Endothelial cell of umbilical vein (primary cell): ENCODE data around the gene USP47. TPM values are rescaled to one million over a fixed set of nuclear protein-coding genes. Genes with fewer than 3 reads are reported as not detected.

Experiments used
- BruUV-seq: library from RNA; stranded (reverse); fragments of 400-500 nt; replicated peaks from 2 replicates; lab custom pipeline; 2021; lab: Mats Ljungman, UMichigan
- CTCF ChIA-PET: fragments of 300-600, 350-600 bp; sonication (Branson Sonifier 250); formaldehyde crosslinking; loops from one replicate; lab custom pipeline; 2021; ENCODE audit warnings: antibody characterized with exemption, inconsistent platforms; lab: Charles Lee
- POLR2A ChIA-PET: fragments of 300-600, 350-600 bp; sonication (Branson Sonifier 250); formaldehyde crosslinking; loops from one replicate; lab custom pipeline; 2021; ENCODE audit warnings: antibody characterized with exemption, inconsistent platforms; lab: Charles Lee
- DNase-seq: peaks from one replicate; pipeline ENCODE4 v3.0.0-alpha.2; 2011; ENCODE audit warnings: low read depth, low spot score
- FAIRE-seq: peaks from 2 replicates; lab custom pipeline; 2011; peaks lifted over from hg19 to GRCh38; lab: Jason Lieb, UNC
- H2AFZ ChIP-seq: 2 replicates; pipeline ENCODE4 v1.6.0; 2012; ENCODE audit warnings: low read depth, low read length, control low read depth, inconsistent platforms
- H3K27ac ChIP-seq: 2 replicates; pipeline ENCODE4 v1.5.1; 2011; ENCODE audit warnings: low read depth, mild to moderate bottlenecking, control low read depth, low read length, moderate library complexity; ENCODE audit not compliant: insufficient read depth
- H3K27me3 ChIP-seq, 2 experiments: 2 replicates each; pipeline versions ENCODE4 v1.6.0 to v1.6.1; 2011; ENCODE audit warnings: low read length in 2 of 2, mixed read lengths in 1 of 2; ENCODE audit not compliant: control insufficient read depth in 2 of 2, insufficient read depth in 2 of 2
- H3K36me3 ChIP-seq, 2 experiments: 2 replicates in 1 of 2; 3 replicates in 1 of 2; pipeline ENCODE4 v1.5.1; 2011; ENCODE audit warnings: low read length in 2 of 2, mild to moderate bottlenecking in 1 of 2, moderate library complexity in 1 of 2; ENCODE audit not compliant: control insufficient read depth in 2 of 2, insufficient read depth in 2 of 2; ENCODE audit errors: extremely low read depth in 1 of 2
- H3K4me1 ChIP-seq: 3 replicates; pipeline ENCODE4 v1.5.1; 2011; ENCODE audit warnings: mild to moderate bottlenecking, low read length; ENCODE audit not compliant: control insufficient read depth, insufficient read depth; ENCODE audit errors: extremely low read depth
- H3K4me2 ChIP-seq: 2 replicates; pipeline ENCODE4 v1.6.1; 2011; ENCODE audit warnings: low read length, control low read depth, mixed read lengths; ENCODE audit not compliant: insufficient read depth
- H3K4me3 ChIP-seq, 3 experiments: fragments of 200-600 bp in 1 of 3; sonication (generic), shearing (Covaris generic) in 1 of 3; replicated peaks in 1 of 3; 2 replicates each; pipeline ENCODE4 v1.5.1; 2011 to 2016; ENCODE audit warnings: control low read depth in 3 of 3, low read length in 3 of 3, mild to moderate bottlenecking in 2 of 3, inconsistent platforms in 1 of 3, low read depth in 1 of 3, moderate library complexity in 1 of 3; ENCODE audit not compliant: insufficient read depth in 1 of 3
- H3K79me2 ChIP-seq: 2 replicates; pipeline ENCODE4 v1.6.0; 2012; ENCODE audit warnings: low read length, inconsistent platforms; ENCODE audit not compliant: control insufficient read depth, insufficient read depth
- H3K9ac ChIP-seq: replicated peaks from 2 replicates; pipeline ENCODE3; 2011; ENCODE audit warnings: low read length, control low read depth; ENCODE audit not compliant: insufficient read depth; ENCODE audit errors: extremely low read depth
- H3K9me1 ChIP-seq: replicated peaks from 3 replicates; pipeline ENCODE4 v1.6.0; 2011; ENCODE audit warnings: mild to moderate bottlenecking, low read length; ENCODE audit not compliant: control insufficient read depth, insufficient read depth; ENCODE audit errors: extremely low read depth
- H3K9me3 ChIP-seq: replicated peaks from 2 replicates; pipeline ENCODE4 v1.5.1; 2012; ENCODE audit warnings: low read length, inconsistent platforms; ENCODE audit not compliant: control insufficient read depth, insufficient read depth
- H4K20me1 ChIP-seq: replicated peaks from 2 replicates; pipeline ENCODE3; 2011; ENCODE audit warnings: mild to moderate bottlenecking, low read length; ENCODE audit not compliant: control insufficient read depth, insufficient read depth; ENCODE audit errors: extremely low read depth
- CTCF ChIP-seq, 2 donors: IDR thresholded peaks; 1 replicate in 1 of 2; 2 replicates in 1 of 2; pipeline ENCODE4 v1.5.1; 2011; ENCODE audit warnings: low read length in 2 of 2, mild to moderate bottlenecking in 2 of 2, moderate library complexity in 2 of 2, control low read depth in 1 of 2, inconsistent platforms in 1 of 2, low read depth in 1 of 2; ENCODE audit not compliant: insufficient read depth in 1 of 2; ENCODE audit errors: extremely low read depth in 1 of 2
- EZH2 ChIP-seq: IDR thresholded peaks from 2 replicates; pipeline ENCODE4 v1.6.1; 2012; ENCODE audit warnings: borderline replicate concordance, low read depth, mild to moderate bottlenecking, moderate library complexity, low read length, inconsistent platforms; ENCODE audit not compliant: severe bottlenecking
- FOS ChIP-seq: IDR thresholded peaks from 2 replicates; pipeline ENCODE4 v1.6.1; 2011; ENCODE audit warnings: mild to moderate bottlenecking, low read length, moderate library complexity, borderline replicate concordance; ENCODE audit not compliant: insufficient read depth
- GATA2 ChIP-seq: IDR thresholded peaks from 2 replicates; pipeline ENCODE4 v1.7.0; 2011; ENCODE audit warnings: low read depth, mild to moderate bottlenecking, moderate library complexity, mixed read lengths, low read length; ENCODE audit not compliant: insufficient read length, insufficient read depth
- JUN ChIP-seq: IDR thresholded peaks from 2 replicates; pipeline ENCODE4 v1.6.1; 2011; ENCODE audit warnings: borderline replicate concordance, low read depth; ENCODE audit not compliant: insufficient read length, insufficient read depth
- MAX ChIP-seq: IDR thresholded peaks from 2 replicates; pipeline ENCODE4 v1.6.1; 2011; ENCODE audit not compliant: insufficient read depth, insufficient read length
- MYC ChIP-seq: IDR thresholded peaks from one replicate; pipeline ENCODE4 v1.6.1; 2011; ENCODE audit warnings: mild to moderate bottlenecking, low read depth, low read length
- POLR2A ChIP-seq: IDR thresholded peaks from 2 replicates; pipeline ENCODE4 v1.6.1; 2012; ENCODE audit warnings: low read depth, mild to moderate bottlenecking, control low read depth, low read length
- POLR2AphosphoS5 ChIP-seq: IDR thresholded peaks from 2 replicates; pipeline ENCODE4 v1.6.1; 2012; ENCODE audit warnings: low read depth, mild to moderate bottlenecking, control low read depth, low read length, moderate library complexity; ENCODE audit not compliant: insufficient read depth
- dilution Hi-C: fragments of 300-500 bp; cut with MboI; formaldehyde crosslinking; loops from one replicate; pipeline ENCODE4 v1.15.0; 2019; ENCODE audit warnings: low sequenced_read_pairs; ENCODE audit not compliant: extremely low pct_ligation_motif_present
- intact Hi-C: fragments of 100-400 bp; cut with micrococcal nuclease; formaldehyde crosslinking; loops from one replicate; pipeline ENCODE4 v1.10.0; 2022
- polyA plus RNA-seq, 4 experiments: library from polyadenylated mRNA; depleted of rRNA in 3 of 4; stranded (reverse) in 3 of 4; unstranded in 1 of 4; fragments of >200 nt; gene quantifications; 2 replicates each; pipeline versions ENCODE4 v1.2.1 to v1.2.3, GENCODE V29; 2011 to 2012; ENCODE audit warnings: missing spikeins in 1 of 4
- total RNA-seq: library from RNA; stranded (reverse); gene quantifications from 2 replicates; pipeline ENCODE4 v1.2.3, GENCODE V29; 2021

Gene USP47
- total and polyA plus RNA-seq, 2 donors (not counting 3 experiments of a cell fraction or from before 2014, with no cell fraction given), result 7.8 to 38.0 TPM

GRCh38 chr11:11807811-11808782 lies 33.7 kb upstream of the USP47 start:
- FAIRE-seq (no peak), DNase-seq (no peak)
- intact Hi-C loops (no loop called here), dilution Hi-C loops (no loop called here)
- no TSS peak for BruUV-seq
- Histone ChIP-seq H3K9ac (no peak overlapping the region), H3K4me2 (no peak overlapping the region), H3K4me1 (no peaks in the 10 kb centered on the region), H3K9me3 (no peaks in the 10 kb centered on the region), H3K4me3 (no peak overlapping the region), H3K27ac (no peak overlapping the region), H3K27me3 (peaks cover 3 to 4% of the 10 kb centered on the region in 2 experiments), H3K79me2 (no peaks in the 10 kb centered on the region), H2AFZ (no peak overlapping the region), H3K9me1 (no peaks in the 10 kb centered on the region), H3K36me3 (no peaks in the 10 kb centered on the region), H4K20me1 (no peaks in the 10 kb centered on the region)
- ChIA-PET CTCF (interaction anchor here (0.9 to 3.8 kb wide), 7 partner anchors 9 to 481 kb away, joined by 3 to 20 read pairs (median 3); no protein-coding TSS in a partner anchor), POLR2A (no interaction called here)
- TF ChIP-seq MYC (no peak), JUN (no peak), POLR2AphosphoS5 (no peak), CTCF (IDR thresholded peaks at IDR 0.05; ENCODE audit: extremely low read depth in 1 of 2, insufficient read depth in 1 of 2, low read depth in 1 of 2, low read length in 2 of 2) (no peak), EZH2 (no peak), FOS (no peak), MAX (no peak), POLR2A (no peak), GATA2 (no peak)
